Suprapubic skin (tissue), 3 donors: ENCODE measurements around the gene CMC1.

Experiments used
- POLR2AphosphoS5 ChIP-seq, 3 donors: sonication (generic); formaldehyde crosslinking; IDR thresholded peaks; one replicate each; pipeline ENCODE4 v1.6.1; 2017; ENCODE audit warnings: antibody characterized with exemption in 3 of 3
- TF ChIP-seq, protein P1 (sequence below), 2 donors: fragments of 200-600 bp in 1 of 2; fragments of 450-650 bp in 1 of 2; sonication (generic) in 1 of 2; IDR thresholded peaks; one replicate each; pipeline ENCODE4 v1.5.1; 2016 to 2019; ENCODE audit warnings: antibody characterized with exemption in 2 of 2, mild to moderate bottlenecking in 1 of 2, moderate library complexity in 1 of 2

DNA sequence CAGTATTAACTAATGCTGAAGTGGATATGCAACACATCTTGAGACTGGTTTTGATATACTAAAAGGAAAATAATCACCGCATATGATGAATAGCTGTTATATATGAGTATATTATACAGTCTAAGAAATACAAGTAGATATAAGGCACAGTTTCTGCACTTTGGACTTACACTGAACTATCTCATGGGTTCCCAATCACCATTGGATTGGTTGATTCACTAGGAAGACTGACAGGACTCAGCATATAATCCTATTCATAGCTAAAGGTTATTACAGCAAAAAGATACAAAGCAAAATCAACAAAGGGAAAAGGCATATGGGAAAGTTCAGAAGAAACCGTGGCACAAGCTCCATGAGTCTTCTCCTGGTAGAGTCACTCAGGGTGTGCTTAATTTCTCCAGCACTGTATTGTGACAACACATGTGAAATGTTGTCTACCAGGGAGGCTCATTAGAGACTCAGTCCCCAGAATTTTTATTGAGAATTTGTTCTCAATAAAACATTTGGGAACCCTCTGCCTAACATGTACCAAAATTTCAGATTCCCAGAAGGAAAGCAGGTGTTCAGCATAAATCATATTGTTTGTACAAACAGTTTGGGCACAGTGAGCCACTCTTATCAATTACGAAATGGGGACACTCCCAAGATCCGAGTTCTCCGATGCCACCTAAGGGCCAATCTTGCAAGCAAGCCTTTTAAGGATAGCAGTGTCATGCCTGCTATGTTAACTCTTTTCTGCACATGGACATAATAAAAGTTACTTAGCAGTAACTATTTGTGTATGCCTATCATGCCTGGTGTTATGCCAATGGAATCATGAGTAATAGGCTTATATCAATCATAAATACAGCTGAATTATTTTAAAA, 26.8 kb downstream of the CMC1 start:
- TF ChIP-seq, protein P1, sequence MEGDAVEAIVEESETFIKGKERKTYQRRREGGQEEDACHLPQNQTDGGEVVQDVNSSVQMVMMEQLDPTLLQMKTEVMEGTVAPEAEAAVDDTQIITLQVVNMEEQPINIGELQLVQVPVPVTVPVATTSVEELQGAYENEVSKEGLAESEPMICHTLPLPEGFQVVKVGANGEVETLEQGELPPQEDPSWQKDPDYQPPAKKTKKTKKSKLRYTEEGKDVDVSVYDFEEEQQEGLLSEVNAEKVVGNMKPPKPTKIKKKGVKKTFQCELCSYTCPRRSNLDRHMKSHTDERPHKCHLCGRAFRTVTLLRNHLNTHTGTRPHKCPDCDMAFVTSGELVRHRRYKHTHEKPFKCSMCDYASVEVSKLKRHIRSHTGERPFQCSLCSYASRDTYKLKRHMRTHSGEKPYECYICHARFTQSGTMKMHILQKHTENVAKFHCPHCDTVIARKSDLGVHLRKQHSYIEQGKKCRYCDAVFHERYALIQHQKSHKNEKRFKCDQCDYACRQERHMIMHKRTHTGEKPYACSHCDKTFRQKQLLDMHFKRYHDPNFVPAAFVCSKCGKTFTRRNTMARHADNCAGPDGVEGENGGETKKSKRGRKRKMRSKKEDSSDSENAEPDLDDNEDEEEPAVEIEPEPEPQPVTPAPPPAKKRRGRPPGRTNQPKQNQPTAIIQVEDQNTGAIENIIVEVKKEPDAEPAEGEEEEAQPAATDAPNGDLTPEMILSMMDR (IDR thresholded peaks at IDR 0.05), result no peak
- TF ChIP-seq POLR2AphosphoS5 (IDR thresholded peaks at IDR 0.05), result no peak
